K562 (cell line): Measurements from ENCODE around the gene PTP4A2.

Source experiments
- BCOR ChIP-seq: fragments of 450-650 bp; IDR thresholded peaks from 2 replicates; pipeline ENCODE4 v1.6.1; 2016
- CHD2 ChIP-seq: IDR thresholded peaks from 2 replicates; pipeline ENCODE4 v1.6.1; 2011; ENCODE audit warnings: low read depth, low read length
- DDX20 ChIP-seq: fragments of 450-650 bp; IDR thresholded peaks from 2 replicates; pipeline ENCODE4 v1.6.1; 2016; ENCODE audit warnings: missing genetic modification characterization, low read depth, mild to moderate bottlenecking, missing compliant biosample characterization, moderate library complexity
- MYNN ChIP-seq, 2 experiments: sonication (generic); formaldehyde crosslinking in 1 of 2; IDR thresholded peaks; 2 replicates each; pipeline versions ENCODE4 v1.5.0 to v1.6.1; 2016 to 2020; ENCODE audit warnings: antibody characterized with exemption in 1 of 2, missing genetic modification reagents in 1 of 2
- NRF1 ChIP-seq, 2 experiments: fragments of 450-650 bp; IDR thresholded peaks in 1 of 2; conservative IDR thresholded peaks in 1 of 2; 2 replicates each; pipeline ENCODE4 v1.6.1; 2014; ENCODE audit warnings: mild to moderate bottlenecking in 2 of 2
- POLR2A ChIP-seq: fragments of 450-650 bp; conservative IDR thresholded peaks from 2 replicates; pipeline ENCODE4 v1.6.1; 2016
- RFX5 ChIP-seq: IDR thresholded peaks from 2 replicates; pipeline ENCODE4 v1.6.1; 2011; ENCODE audit warnings: low read depth, mild to moderate bottlenecking, improper control_type of control experiment, low read length
- SMAD3 ChIP-seq: fragments of 450-650 bp; formaldehyde crosslinking; conservative IDR thresholded peaks from 2 replicates; pipeline ENCODE4 v1.4.0; 2020; ENCODE audit warnings: mild to moderate bottlenecking
- ZBTB7A ChIP-seq: IDR thresholded peaks from 2 replicates; pipeline ENCODE4 v1.6.1; 2011; ENCODE audit warnings: low read depth, mild to moderate bottlenecking, low read length, moderate library complexity, borderline replicate concordance; ENCODE audit not compliant: control insufficient read depth
- TF ChIP-seq, protein P1 (sequence below), 3 experiments: IDR thresholded peaks in 2 of 3; conservative IDR thresholded peaks in 1 of 3; 2 replicates each; pipeline ENCODE4 v1.5.1; 2011 to 2012; ENCODE audit warnings: low read length in 3 of 3, mild to moderate bottlenecking in 3 of 3, control low read depth in 2 of 3, improper control_type of control experiment in 1 of 3, inconsistent platforms in 1 of 3, low read depth in 1 of 3, mixed read lengths in 1 of 3, moderate library complexity in 1 of 3; ENCODE audit not compliant: insufficient read depth in 2 of 3
- TF ChIP-seq, protein P2 (sequence below): sonication (generic); formaldehyde crosslinking; IDR thresholded peaks from 2 replicates; pipeline ENCODE4 v1.8.0; 2022; ENCODE audit warnings: missing genetic modification reagents, mild to moderate bottlenecking, borderline replicate concordance
- TF ChIP-seq, protein P3 (sequence below), 2 experiments: fragments of 450-650 bp in 1 of 2; sonication (generic) in 1 of 2; formaldehyde crosslinking; conservative IDR thresholded peaks; 2 replicates each; pipeline versions ENCODE4 v1.4.0 to v1.8.1; 2020 to 2022; ENCODE audit warnings: mild to moderate bottlenecking in 1 of 2, missing genetic modification reagents in 1 of 2
- TF ChIP-seq, protein P4 (sequence below), 2 experiments: fragments of 250-450 bp in 1 of 2; fragments of 450-650 bp in 1 of 2; sonication (Bioruptor Pico) in 1 of 2; IDR thresholded peaks; 2 replicates each; pipeline versions ENCODE4 v1.6.1 to v1.8.0; 2016 to 2021; ENCODE audit warnings: mild to moderate bottlenecking in 2 of 2, moderate library complexity in 2 of 2, missing compliant biosample characterization in 1 of 2, missing genetic modification characterization in 1 of 2

DNA sequence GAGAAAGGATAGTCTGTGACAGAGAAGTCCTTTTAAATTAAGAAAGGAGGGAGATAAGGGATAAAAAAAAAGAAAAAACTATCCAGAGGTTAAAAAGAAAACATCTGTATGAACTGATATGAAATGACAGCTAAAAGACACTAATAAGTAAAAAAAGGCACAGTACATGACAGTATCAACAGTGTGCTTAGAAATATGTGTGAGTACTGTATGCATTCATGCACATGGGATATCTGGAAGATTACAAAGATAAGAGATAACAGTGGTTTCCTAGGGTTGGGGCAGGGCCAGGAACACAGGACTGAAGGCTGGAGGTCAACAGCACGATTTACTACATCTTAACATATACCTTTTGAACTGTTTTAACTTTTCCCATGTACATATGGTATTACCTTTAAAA lies 13.3 kb downstream of the PTP4A2 start:
- TF ChIP-seq MYNN (IDR thresholded peaks at IDR 0.05) (no peak), MYNN (CRISPR knock-in tag; IDR thresholded peaks at IDR 0.05) (no peak), BCOR (no peak), RFX5 (no peak), DDX20 (no peak), SMAD3 (no peak), POLR2A (no peak), ZBTB7A (no peak), CHD2 (no peak), NRF1 (conservative IDR thresholded peaks at IDR 0.05 in 1 of 2, IDR thresholded peaks at IDR 0.05 in 1 of 2) (no peak)
- TF ChIP-seq, protein P1, sequence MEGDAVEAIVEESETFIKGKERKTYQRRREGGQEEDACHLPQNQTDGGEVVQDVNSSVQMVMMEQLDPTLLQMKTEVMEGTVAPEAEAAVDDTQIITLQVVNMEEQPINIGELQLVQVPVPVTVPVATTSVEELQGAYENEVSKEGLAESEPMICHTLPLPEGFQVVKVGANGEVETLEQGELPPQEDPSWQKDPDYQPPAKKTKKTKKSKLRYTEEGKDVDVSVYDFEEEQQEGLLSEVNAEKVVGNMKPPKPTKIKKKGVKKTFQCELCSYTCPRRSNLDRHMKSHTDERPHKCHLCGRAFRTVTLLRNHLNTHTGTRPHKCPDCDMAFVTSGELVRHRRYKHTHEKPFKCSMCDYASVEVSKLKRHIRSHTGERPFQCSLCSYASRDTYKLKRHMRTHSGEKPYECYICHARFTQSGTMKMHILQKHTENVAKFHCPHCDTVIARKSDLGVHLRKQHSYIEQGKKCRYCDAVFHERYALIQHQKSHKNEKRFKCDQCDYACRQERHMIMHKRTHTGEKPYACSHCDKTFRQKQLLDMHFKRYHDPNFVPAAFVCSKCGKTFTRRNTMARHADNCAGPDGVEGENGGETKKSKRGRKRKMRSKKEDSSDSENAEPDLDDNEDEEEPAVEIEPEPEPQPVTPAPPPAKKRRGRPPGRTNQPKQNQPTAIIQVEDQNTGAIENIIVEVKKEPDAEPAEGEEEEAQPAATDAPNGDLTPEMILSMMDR (IDR thresholded peaks at IDR 0.05 in 2 of 3, conservative IDR thresholded peaks at IDR 0.05 in 1 of 3; ENCODE audit: insufficient read depth in 2 of 3, low read depth in 1 of 3, low read length in 3 of 3) = no peak
- TF ChIP-seq, protein P2, sequence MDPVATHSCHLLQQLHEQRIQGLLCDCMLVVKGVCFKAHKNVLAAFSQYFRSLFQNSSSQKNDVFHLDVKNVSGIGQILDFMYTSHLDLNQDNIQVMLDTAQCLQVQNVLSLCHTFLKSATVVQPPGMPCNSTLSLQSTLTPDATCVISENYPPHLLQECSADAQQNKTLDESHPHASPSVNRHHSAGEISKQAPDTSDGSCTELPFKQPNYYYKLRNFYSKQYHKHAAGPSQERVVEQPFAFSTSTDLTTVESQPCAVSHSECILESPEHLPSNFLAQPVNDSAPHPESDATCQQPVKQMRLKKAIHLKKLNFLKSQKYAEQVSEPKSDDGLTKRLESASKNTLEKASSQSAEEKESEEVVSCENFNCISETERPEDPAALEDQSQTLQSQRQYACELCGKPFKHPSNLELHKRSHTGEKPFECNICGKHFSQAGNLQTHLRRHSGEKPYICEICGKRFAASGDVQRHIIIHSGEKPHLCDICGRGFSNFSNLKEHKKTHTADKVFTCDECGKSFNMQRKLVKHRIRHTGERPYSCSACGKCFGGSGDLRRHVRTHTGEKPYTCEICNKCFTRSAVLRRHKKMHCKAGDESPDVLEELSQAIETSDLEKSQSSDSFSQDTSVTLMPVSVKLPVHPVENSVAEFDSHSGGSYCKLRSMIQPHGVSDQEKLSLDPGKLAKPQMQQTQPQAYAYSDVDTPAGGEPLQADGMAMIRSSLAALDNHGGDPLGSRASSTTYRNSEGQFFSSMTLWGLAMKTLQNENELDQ (CRISPR knock-in tag) = no peak
- TF ChIP-seq, protein P3, sequence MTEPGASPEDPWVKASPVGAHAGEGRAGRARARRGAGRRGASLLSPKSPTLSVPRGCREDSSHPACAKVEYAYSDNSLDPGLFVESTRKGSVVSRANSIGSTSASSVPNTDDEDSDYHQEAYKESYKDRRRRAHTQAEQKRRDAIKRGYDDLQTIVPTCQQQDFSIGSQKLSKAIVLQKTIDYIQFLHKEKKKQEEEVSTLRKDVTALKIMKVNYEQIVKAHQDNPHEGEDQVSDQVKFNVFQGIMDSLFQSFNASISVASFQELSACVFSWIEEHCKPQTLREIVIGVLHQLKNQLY (CRISPR knock-in tag; conservative IDR thresholded peaks at IDR 0.05) = no peak
- TF ChIP-seq, protein P4, sequence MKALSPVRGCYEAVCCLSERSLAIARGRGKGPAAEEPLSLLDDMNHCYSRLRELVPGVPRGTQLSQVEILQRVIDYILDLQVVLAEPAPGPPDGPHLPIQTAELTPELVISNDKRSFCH (CRISPR knock-in tag; IDR thresholded peaks at IDR 0.05) = no peak
- TF ChIP-seq, protein P4 (tag; IDR thresholded peaks at IDR 0.05) = no peak
